Stimulated activated CD4-positive, alpha-beta T cell treated with anti-CD3 and anti-CD28 coated beads, Interleukin-2, amount 100 ng/mL, for 48 hours (primary cell): ENCODE results near the gene MBNL2.
"Not testable (repeated sequence)": the region's sequence is repeated elsewhere in the genome, so short reads cannot be mapped to it uniquely, and the experiment has no call there.

Experiments used
- DNase-seq, 2 donors: peaks; one replicate each; pipeline ENCODE4 v3.0.0-alpha.2; 2020

MBNL2 gene

GRCh38 chr13:97221989-97222700, at the start of gene MBNL2:
MBNL2 (plus strand) TSS chr13:97222333; CDS start chr13:97276236, 53,903 bp downstream.
- DNase-seq: peak; percentile 72 to 75

- DNase-seq: no peak
Observed at GRCh38 chr13:97174638-97175037, 47.5 kb upstream of the MBNL2 start.

- no peak for DNase-seq
Observed at GRCh38 chr13:97175041-97175440, 47.1 kb upstream of the MBNL2 start.

GRCh38 chr13:97179501-97179900, 42.6 kb upstream of the MBNL2 start:
- no peak for DNase-seq

GRCh38 chr13:97182111-97182890, 39.8 kb upstream of the MBNL2 start:
- DNase-seq: no peak

- no peak for DNase-seq
Observed at GRCh38 chr13:97185291-97185690, 36.8 kb upstream of the MBNL2 start.

GRCh38 chr13:97185751-97186150, 36.4 kb upstream of the MBNL2 start:
- DNase-seq: no peak

- DNase-seq: no peak
Observed at GRCh38 chr13:97188207-97188606, 33.9 kb upstream of the MBNL2 start.

GRCh38 chr13:97189928-97190327, 32.2 kb upstream of the MBNL2 start:
- DNase-seq: no peak

GRCh38 chr13:97191142-97191541, 31.0 kb upstream of the MBNL2 start:
- DNase-seq: no peak

- DNase-seq: no peak
Observed at GRCh38 chr13:97191615-97192014, 30.5 kb upstream of the MBNL2 start.

GRCh38 chr13:97192166-97192565, 30.0 kb upstream of the MBNL2 start:
- DNase-seq: no peak

- no peak for DNase-seq
Observed at GRCh38 chr13:97193577-97193976, 28.6 kb upstream of the MBNL2 start.

- no peak for DNase-seq
Observed at GRCh38 chr13:97194479-97194878, 27.7 kb upstream of the MBNL2 start.

- DNase-seq: no peak
Observed at GRCh38 chr13:97196340-97196739, 25.8 kb upstream of the MBNL2 start.

GRCh38 chr13:97198753-97199152, 23.4 kb upstream of the MBNL2 start:
- no peak for DNase-seq

- DNase-seq: no peak
Observed at GRCh38 chr13:97199451-97199850, 22.7 kb upstream of the MBNL2 start.

- DNase-seq: no peak
Observed at GRCh38 chr13:97200081-97200942, 21.8 kb upstream of the MBNL2 start.

GRCh38 chr13:97202761-97203160, 19.4 kb upstream of the MBNL2 start:
- no peak for DNase-seq

GRCh38 chr13:97205465-97205864, 16.7 kb upstream of the MBNL2 start:
- no peak for DNase-seq

GRCh38 chr13:97205982-97206381, 16.2 kb upstream of the MBNL2 start:
- DNase-seq: no peak

GRCh38 chr13:97207252-97207651, 14.9 kb upstream of the MBNL2 start:
- DNase-seq: not testable (repeated sequence)

GRCh38 chr13:97211300-97211699, 10.8 kb upstream of the MBNL2 start:
- DNase-seq: no peak
